Measurements from ENCODE around the gene TACC2.
A peak's percentile ranks its signal among the peaks of the same experiment; 100 is the strongest.

The TACC2 gene

GRCh38 chr10:122047560-122047959 lies 58.6 kb downstream of the TACC2 start:
- TF ChIP-seq CTCF (IDR thresholded peaks at IDR 0.05; ENCODE audit: low read depth, low read length) = no peak
- DNase-seq (ENCODE audit: extremely low read depth, low read depth) = no peak

- DNase-seq (ENCODE audit: extremely low read depth, low read depth) = no peak
- TF ChIP-seq CTCF (IDR thresholded peaks at IDR 0.05; ENCODE audit: low read depth, low read length) = no peak
These were observed 60.1 kb downstream of the TACC2 start for GRCh38 chr10:122049076-122049475.

- no peak for TF ChIP-seq CTCF (IDR thresholded peaks at IDR 0.05; ENCODE audit: low read depth, low read length)
These were observed 61.3 kb downstream of the TACC2 start for GRCh38 chr10:122050311-122050710.

GRCh38 chr10:122050811-122051210 lies 61.8 kb downstream of the TACC2 start:
- no peak for DNase-seq (ENCODE audit: extremely low read depth, low read depth)
- TF ChIP-seq CTCF (IDR thresholded peaks at IDR 0.05; ENCODE audit: low read depth, low read length) = no peak

More at GRCh38 chr10:122050311-122050710, 61.3 kb downstream of the TACC2 start:
- no peak for DNase-seq (ENCODE audit: extremely low read depth, low read depth)

GRCh38 chr10:122051609-122052385 lies 62.8 kb downstream of the TACC2 start:
- TF ChIP-seq CTCF (IDR thresholded peaks at IDR 0.05; ENCODE audit: low read depth, low read length) = peak; percentile 77
- peak; percentile 43 for DNase-seq (ENCODE audit: extremely low read depth, low read depth)

- no peak for DNase-seq (ENCODE audit: extremely low read depth, low read depth)
- no peak for TF ChIP-seq CTCF (IDR thresholded peaks at IDR 0.05; ENCODE audit: low read depth, low read length)
These were observed 63.7 kb downstream of the TACC2 start for GRCh38 chr10:122052701-122053100.

- DNase-seq (ENCODE audit: extremely low read depth, low read depth) = no peak
- TF ChIP-seq CTCF (IDR thresholded peaks at IDR 0.05; ENCODE audit: low read depth, low read length) = no peak
These were observed 64.4 kb downstream of the TACC2 start for GRCh38 chr10:122053314-122053713.

Measured in AG09319 (cell line).